MCF 10A (cell line): ENCODE results near the gene DNER. TPM values are rescaled to one million over a fixed set of nuclear protein-coding genes. Genes with fewer than 3 reads are reported as not detected.
A peak's percentile ranks its signal among the peaks of the same experiment; 100 is the strongest.

Source experiments
- BruUV-seq: library from RNA; stranded (reverse); fragments of 400-500 nt; replicated peaks from 2 replicates; lab custom pipeline; 2021; lab: Mats Ljungman, UMichigan
- CTCF ChIA-PET: fragments of 300-600 bp; sonication (Branson Sonifier 250); formaldehyde crosslinking; extraction: SDS; loops from one replicate; lab custom pipeline; 2021; ENCODE audit warnings: antibody characterized with exemption, inconsistent platforms; lab: Yijun Ruan, JAX
- POLR2A ChIA-PET: fragments of 300-600, 350-650 bp; sonication (Branson Sonifier 250); formaldehyde crosslinking; extraction: SDS; loops from one replicate; lab custom pipeline; 2020; ENCODE audit warnings: antibody characterized with exemption, inconsistent platforms; lab: Yijun Ruan, JAX
- DNase-seq: peaks from one replicate; pipeline ENCODE4 v3.0.0-alpha.2; 2018; ENCODE audit not compliant: unreplicated experiment
- H3K27ac Mint-ChIP-seq: one replicate; pipeline ENCODE4 v1.8.0; 2022; ENCODE audit warnings: mild to moderate bottlenecking, low read depth, mixed read lengths; ENCODE audit not compliant: unreplicated experiment
- H3K27me3 Mint-ChIP-seq: one replicate; pipeline ENCODE4 v1.8.0; 2022; ENCODE audit warnings: mixed read lengths; ENCODE audit not compliant: insufficient read depth, unreplicated experiment
- H3K36me3 Mint-ChIP-seq: one replicate; pipeline ENCODE4 v1.8.0; 2022; ENCODE audit warnings: mild to moderate bottlenecking, moderate library complexity, mixed read lengths; ENCODE audit not compliant: insufficient read depth, unreplicated experiment
- H3K4me1 Mint-ChIP-seq: one replicate; pipeline ENCODE4 v1.8.0; 2022; ENCODE audit warnings: mixed read lengths; ENCODE audit not compliant: insufficient read depth, unreplicated experiment
- H3K4me3 Mint-ChIP-seq: one replicate; pipeline ENCODE4 v1.8.0; 2022; ENCODE audit warnings: mild to moderate bottlenecking, moderate library complexity, mixed read lengths; ENCODE audit not compliant: unreplicated experiment
- H3K9me3 Mint-ChIP-seq: one replicate; pipeline ENCODE4 v1.8.0; 2022; ENCODE audit warnings: mixed read lengths; ENCODE audit not compliant: unreplicated experiment
- intact Hi-C: fragments of 100-400 bp; cut with micrococcal nuclease; formaldehyde crosslinking; loops from 2 replicates; pipeline ENCODE4 v1.14.1; 2022
- total RNA-seq: library from RNA; stranded (reverse); gene quantifications from 2 replicates; pipeline ENCODE4 v1.2.3, GENCODE V29; 2022
- TF ChIP-seq, protein P1 (sequence below): fragments of 200-600 bp; IDR thresholded peaks from one replicate; pipeline ENCODE4 v1.8.0; 2022; ENCODE audit warnings: antibody characterized with exemption, mild to moderate bottlenecking; ENCODE audit not compliant: unreplicated experiment

The DNER gene
- total RNA-seq, 1 experiment from 2014 or later, result 49.2 TPM

DNA sequence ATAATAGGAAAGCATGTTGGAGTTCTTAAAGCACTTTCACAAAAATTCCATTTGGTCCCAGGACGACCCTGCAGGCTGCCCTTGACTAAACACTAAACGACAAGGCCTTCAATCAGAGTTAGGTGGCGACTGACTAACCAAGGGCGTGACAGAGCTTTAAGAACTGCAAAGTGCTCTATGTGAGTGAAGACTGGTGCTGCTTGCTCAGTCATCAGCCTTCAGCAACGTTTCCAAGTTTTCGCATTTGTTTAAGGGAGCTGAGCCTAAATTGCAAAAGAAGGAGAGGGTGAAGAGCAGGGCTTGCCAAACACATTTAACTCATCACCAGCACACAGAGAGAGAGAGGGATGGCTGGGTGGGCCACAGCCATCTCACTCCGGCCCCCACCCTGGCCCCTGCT is 238.6 kb downstream of the DNER start:
- ChIA-PET CTCF (no interaction called here), POLR2A (interaction anchor here (1.3 to 1.4 kb wide), 2 partner anchors 12 to 13 kb away, joined by 3 to 4 read pairs; no protein-coding TSS in a partner anchor)
- DNase-seq, result no peak

GRCh38 chr2:229474125-229474524 is 240.2 kb downstream of the DNER start:
- Mint-ChIP-seq H3K4me1 (peaks cover 6% of the 10 kb centered on the region), H3K27ac (peak overlapping the region; percentile 31), H3K27me3 (no peaks in the 10 kb centered on the region), H3K4me3 (no peak overlapping the region), H3K9me3 (no peaks in the 10 kb centered on the region), H3K36me3 (peaks cover 66% of the 10 kb centered on the region)
- CTCF ChIA-PET, result no interaction called here
- no peak for DNase-seq
- no TSS peak for BruUV-seq
- POLR2A ChIA-PET, result interaction anchor here (1.7 kb wide), 1 partner anchor 14 kb away, joined by 4 read pairs; no protein-coding TSS in a partner anchor
- intact Hi-C loops, result no loop called here
- TF ChIP-seq, protein P1, sequence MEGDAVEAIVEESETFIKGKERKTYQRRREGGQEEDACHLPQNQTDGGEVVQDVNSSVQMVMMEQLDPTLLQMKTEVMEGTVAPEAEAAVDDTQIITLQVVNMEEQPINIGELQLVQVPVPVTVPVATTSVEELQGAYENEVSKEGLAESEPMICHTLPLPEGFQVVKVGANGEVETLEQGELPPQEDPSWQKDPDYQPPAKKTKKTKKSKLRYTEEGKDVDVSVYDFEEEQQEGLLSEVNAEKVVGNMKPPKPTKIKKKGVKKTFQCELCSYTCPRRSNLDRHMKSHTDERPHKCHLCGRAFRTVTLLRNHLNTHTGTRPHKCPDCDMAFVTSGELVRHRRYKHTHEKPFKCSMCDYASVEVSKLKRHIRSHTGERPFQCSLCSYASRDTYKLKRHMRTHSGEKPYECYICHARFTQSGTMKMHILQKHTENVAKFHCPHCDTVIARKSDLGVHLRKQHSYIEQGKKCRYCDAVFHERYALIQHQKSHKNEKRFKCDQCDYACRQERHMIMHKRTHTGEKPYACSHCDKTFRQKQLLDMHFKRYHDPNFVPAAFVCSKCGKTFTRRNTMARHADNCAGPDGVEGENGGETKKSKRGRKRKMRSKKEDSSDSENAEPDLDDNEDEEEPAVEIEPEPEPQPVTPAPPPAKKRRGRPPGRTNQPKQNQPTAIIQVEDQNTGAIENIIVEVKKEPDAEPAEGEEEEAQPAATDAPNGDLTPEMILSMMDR, result no peak

More for the DNA sequence above, 238.6 kb downstream of the DNER start:
- BruUV-seq, result no TSS peak
- intact Hi-C loops, result no loop called here
- Mint-ChIP-seq H3K9me3 (no peaks in the 10 kb centered on the region), H3K4me1 (peaks cover 6% of the 10 kb centered on the region), H3K4me3 (no peak overlapping the region), H3K27me3 (no peaks in the 10 kb centered on the region), H3K27ac (peak overlapping the region; percentile 30), H3K36me3 (peaks cover 50% of the 10 kb centered on the region)
- TF ChIP-seq, protein P1, result no peak

- TF ChIP-seq, protein P1, result no peak
- no peaks in the 10 kb centered on the region for H3K9me3 Mint-ChIP-seq
- H3K4me3 Mint-ChIP-seq, result no peak overlapping the region
- H3K4me1 Mint-ChIP-seq, result no peaks in the 10 kb centered on the region
- CTCF ChIA-PET, result no interaction called here
- intact Hi-C loops, result no loop called here
- no peak for DNase-seq
- no peaks in the 10 kb centered on the region for H3K27me3 Mint-ChIP-seq
- no TSS peak for BruUV-seq
- H3K27ac Mint-ChIP-seq, result no peak overlapping the region
- peaks cover 64% of the 10 kb centered on the region for H3K36me3 Mint-ChIP-seq
- POLR2A ChIA-PET, result interaction anchor here (1.3 kb wide), 1 partner anchor 334 kb away, joined by 3 read pairs; no protein-coding TSS in a partner anchor
Observed at GRCh38 chr2:229470781-229471180, 243.6 kb downstream of the DNER start.

DNA sequence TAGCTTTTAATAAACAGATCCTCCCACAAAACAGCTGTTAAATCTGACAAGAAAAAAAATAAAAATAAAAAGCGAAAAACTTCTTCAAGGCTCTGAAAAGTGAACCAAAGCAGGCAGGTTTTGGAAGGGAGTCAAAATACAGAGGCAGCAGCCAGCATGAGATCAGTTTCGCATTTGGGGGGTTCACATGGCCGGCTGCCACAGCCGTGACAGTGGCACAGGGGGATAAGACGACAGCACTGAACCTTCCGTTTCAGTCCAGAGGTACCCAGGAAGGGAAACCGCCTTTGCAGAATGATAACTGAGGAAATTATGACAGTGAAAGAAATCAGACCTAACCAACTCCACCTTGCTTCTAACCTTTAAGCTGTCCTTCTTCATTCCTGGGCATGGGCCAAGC is 246.6 kb downstream of the DNER start:
- BruUV-seq, result no TSS peak
- no peak for DNase-seq
- Mint-ChIP-seq H3K36me3 (peaks cover 35% of the 10 kb centered on the region), H3K4me1 (peaks cover 7% of the 10 kb centered on the region), H3K4me3 (no peak overlapping the region), H3K27me3 (no peaks in the 10 kb centered on the region), H3K27ac (no peak overlapping the region), H3K9me3 (no peaks in the 10 kb centered on the region)
- ChIA-PET CTCF (no interaction called here), POLR2A (interaction anchor here (0.6 to 0.8 kb wide), 3 partner anchors 21 to 26 kb away, joined by 3 read pairs; no protein-coding TSS in a partner anchor)
- TF ChIP-seq, protein P1, result no peak
- intact Hi-C loops, result no loop called here
